GM12878 (cell line): ENCODE measurements around the gene PGA3. TPM values are rescaled to one million over a fixed set of nuclear protein-coding genes. Genes with fewer than 3 reads are reported as not detected.

Source experiments
- BHLHE40 ChIP-seq, 2 experiments: fragments of 450-650 bp in 1 of 2; IDR thresholded peaks; 2 replicates each; pipeline ENCODE4 v1.6.1; 2011 to 2017; ENCODE audit warnings: low read depth in 2 of 2, borderline replicate concordance in 1 of 2, improper control_type of control experiment in 1 of 2, low read length in 1 of 2, mild to moderate bottlenecking in 1 of 2
- BMI1 ChIP-seq: fragments of 450-650 bp; IDR thresholded peaks from 2 replicates; pipeline ENCODE4 v1.6.1; 2016; ENCODE audit warnings: mild to moderate bottlenecking, moderate library complexity, borderline replicate concordance
- BRCA1 ChIP-seq: IDR thresholded peaks from 2 replicates; pipeline ENCODE4 v1.6.1; 2011; ENCODE audit warnings: low read depth, low read length, improper control_type of control experiment
- ETV6 ChIP-seq, 2 experiments: fragments of 450-650 bp in 1 of 2; IDR thresholded peaks in 1 of 2; conservative IDR thresholded peaks in 1 of 2; 2 replicates each; pipeline ENCODE4 v1.6.1; 2014; ENCODE audit warnings: antibody characterized with exemption in 1 of 2, borderline replicate concordance in 1 of 2, low read depth in 1 of 2, mild to moderate bottlenecking in 1 of 2, moderate library complexity in 1 of 2
- GATAD2B ChIP-seq: fragments of 450-650 bp; conservative IDR thresholded peaks from 2 replicates; pipeline ENCODE4 v1.6.1; 2017; ENCODE audit warnings: low read depth, mild to moderate bottlenecking, moderate library complexity
- NFXL1 ChIP-seq: fragments of 450-650 bp; IDR thresholded peaks from 2 replicates; pipeline ENCODE4 v1.6.1; 2017; ENCODE audit warnings: antibody characterized with exemption, mild to moderate bottlenecking, borderline replicate concordance
- NFYB ChIP-seq: IDR thresholded peaks from 2 replicates; pipeline ENCODE4 v1.6.1; 2011; ENCODE audit warnings: low read depth, mild to moderate bottlenecking, low read length, improper control_type of control experiment, moderate library complexity; ENCODE audit not compliant: insufficient read depth
- PML ChIP-seq: IDR thresholded peaks from 2 replicates; pipeline ENCODE4 v1.6.1; 2012; ENCODE audit warnings: low read length, inconsistent platforms
- RELA ChIP-seq: fragments of 450-650 bp; IDR thresholded peaks from 2 replicates; pipeline ENCODE4 v1.8.0; 2014; ENCODE audit warnings: borderline replicate concordance; ENCODE audit not compliant: partially characterized antibody
- TBL1XR1 ChIP-seq: IDR thresholded peaks from 2 replicates; pipeline ENCODE4 v1.6.1; 2012; ENCODE audit warnings: low read depth, low read length, improper control_type of control experiment
- TCF3 ChIP-seq: IDR thresholded peaks from 2 replicates; pipeline ENCODE4 v1.6.1; 2012; ENCODE audit warnings: low read depth, mild to moderate bottlenecking, low read length, borderline replicate concordance; ENCODE audit not compliant: insufficient read depth
- ZNF24 ChIP-seq: fragments of 450-650 bp; IDR thresholded peaks from 2 replicates; pipeline ENCODE4 v1.6.1; 2017; ENCODE audit warnings: antibody characterized with exemption, mild to moderate bottlenecking
- polyA plus RNA-seq, 11 experiments: library from polyadenylated mRNA; depleted of rRNA in 4 of 11; unstranded in 6 of 11; stranded (reverse) in 5 of 11; fragments of >200 nt; fragmentation: Nextera tagmentation in 4 of 11; fragmentation: Illumina TruSeq in 1 of 11; extraction: Ambion mirVana in 4 of 11; extraction: Trizol in 1 of 11; gene quantifications; 1 replicate in 1 of 11; 2 replicates in 10 of 11; pipeline versions ENCODE4 v1.2.1 to v1.2.3, GENCODE V29; 2011 to 2016; ENCODE audit warnings: inconsistent platforms in 2 of 11, missing spikeins in 2 of 11, low read depth in 1 of 11
- total RNA-seq, 4 experiments: library from RNA; depleted of rRNA in 3 of 4; stranded (reverse); fragments of >200 nt in 3 of 4; fragmentation: Illumina TruSeq in 1 of 4; extraction: Trizol in 1 of 4; gene quantifications; 2 replicates each; pipeline versions ENCODE4 v1.2.1 to v1.2.3, GENCODE V29; 2013 to 2021

The PGA3 gene
- total and polyA plus RNA-seq, 10 of the 15 experiments (the other 5 are each of a cell fraction or from before 2014, with no cell fraction given): not detected

GRCh38 chr11:61161190-61162091 is 41.9 kb upstream of the PGA3 start, which contains the start of gene VPS37C (continued):
- TF ChIP-seq ZNF24: peak; percentile 65
- TF ChIP-seq TBL1XR1: peak; percentile 79; the same call in 1 of the 2 replicates
- no peak for TF ChIP-seq NFXL1
- TF ChIP-seq BRCA1: no peak
- TF ChIP-seq RELA: peak; percentile 16
- TF ChIP-seq BHLHE40 (IDR thresholded peaks at IDR 0.05; ENCODE audit: borderline replicate concordance in 1 of 2, low read depth in 2 of 2, low read length in 1 of 2): peak; percentile 92 to 98
- TF ChIP-seq ETV6 (conservative IDR thresholded peaks at IDR 0.05 in 1 of 2, IDR thresholded peaks at IDR 0.05 in 1 of 2; ENCODE audit: borderline replicate concordance in 1 of 2, low read depth in 1 of 2): no peak
- TF ChIP-seq PML: peak; percentile 73
- peak; percentile 89; the same call in 1 of the 2 replicates for TF ChIP-seq TCF3
- peak; percentile 97 for TF ChIP-seq NFYB
- peak; percentile 100 for TF ChIP-seq GATAD2B
- no peak for TF ChIP-seq BMI1
